ENCODE results near the gene HIP1. TPM values are rescaled to one million over a fixed set of nuclear protein-coding genes. Genes with fewer than 3 reads are reported as not detected.

HIP1 gene
- total and polyA plus RNA-seq, 2 of the 13 experiments (the other 11 are each of a cell fraction or from before 2014, with no cell fraction given) = 4.5 to 6.2 TPM

- peak; percentile 79; the same call in 1 of the 2 replicates for TF ChIP-seq ARID4A (CRISPR knock-in tag; IDR thresholded peaks at IDR 0.05; ENCODE audit: borderline replicate concordance)
- TF ChIP-seq ZNF768 (CRISPR knock-in tag; IDR thresholded peaks at IDR 0.05) = 0 out of 2 replicates have a peak, but pooled peaks have one; percentile 43
- no peak for TF ChIP-seq NR2F6 (IDR thresholded peaks at IDR 0.05)
- peak; percentile 7; the same call in 1 of the 2 replicates for TF ChIP-seq NR2F6 (CRISPR knock-in tag; IDR thresholded peaks at IDR 0.05)
- no peak for TF ChIP-seq ZBTB1 (CRISPR knock-in tag; IDR thresholded peaks at IDR 0.05; ENCODE audit: borderline replicate concordance)
- TF ChIP-seq ZNF292 (CRISPR knock-in tag; IDR thresholded peaks at IDR 0.05; ENCODE audit: borderline replicate concordance, low read depth) = 0 out of 2 replicates have a peak, but pooled peaks have one; percentile 8
- TF ChIP-seq ZNF776 (CRISPR knock-in tag; IDR thresholded peaks at IDR 0.05) = peak; percentile 78; the same call in 1 of the 2 replicates
- TF ChIP-seq ZNF383 (CRISPR knock-in tag; IDR thresholded peaks at IDR 0.05; ENCODE audit: borderline replicate concordance) = no peak
- TF ChIP-seq, protein P1, sequence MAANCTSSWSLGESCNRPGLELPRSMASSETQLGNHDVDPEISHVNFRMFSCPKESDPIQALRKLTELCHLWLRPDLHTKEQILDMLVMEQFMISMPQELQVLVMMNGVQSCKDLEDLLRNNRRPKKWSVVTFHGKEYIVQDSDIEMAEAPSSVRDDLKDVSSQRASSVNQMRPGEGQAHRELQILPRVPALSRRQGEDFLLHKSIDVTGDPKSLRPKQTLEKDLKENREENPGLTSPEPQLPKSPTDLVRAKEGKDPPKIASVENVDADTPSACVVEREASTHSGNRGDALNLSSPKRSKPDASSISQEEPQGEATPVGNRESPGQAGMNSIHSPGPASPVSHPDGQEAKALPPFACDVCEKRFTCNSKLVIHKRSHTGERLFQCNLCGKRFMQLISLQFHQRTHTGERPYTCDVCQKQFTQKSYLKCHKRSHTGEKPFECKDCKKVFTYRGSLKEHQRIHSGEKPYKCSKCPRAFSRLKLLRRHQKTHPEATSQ (CRISPR knock-in tag; IDR thresholded peaks at IDR 0.05; ENCODE audit: borderline replicate concordance) = no peak
- TF ChIP-seq RARA (CRISPR knock-in tag; IDR thresholded peaks at IDR 0.05) = peak; percentile 35; the same call in 1 of the 2 replicates
- TF ChIP-seq ZFY (CRISPR knock-in tag; IDR thresholded peaks at IDR 0.05) = peak; percentile 50
- no peak for TF ChIP-seq ZNF772 (CRISPR knock-in tag; IDR thresholded peaks at IDR 0.05)
- peak; percentile 68; the same call in 1 of the 2 replicates for TF ChIP-seq TFDP1 (CRISPR knock-in tag; IDR thresholded peaks at IDR 0.05; ENCODE audit: borderline replicate concordance)
- peak; percentile 80; the same call in 1 of the 2 replicates for TF ChIP-seq MAZ (IDR thresholded peaks at IDR 0.05; ENCODE audit: borderline replicate concordance, low read depth, low read length)
- TF ChIP-seq MAZ (CRISPR knock-in tag; IDR thresholded peaks at IDR 0.05; ENCODE audit: low read depth) = peak; percentile 38; the same call in 1 of the 2 replicates
- TF ChIP-seq SOX13 (IDR thresholded peaks at IDR 0.05) = no peak
- peak in 1 of 2 experiments; percentile 44; a peak in 1 of 4 replicates for TF ChIP-seq SOX13 (CRISPR knock-in tag; conservative IDR thresholded peaks at IDR 0.05 in 1 of 2, IDR thresholded peaks at IDR 0.05 in 1 of 2)
- no peak for TF ChIP-seq CHD2 (IDR thresholded peaks at IDR 0.05; ENCODE audit: low read depth, low read length)
- no peak for TF ChIP-seq STAT5B (CRISPR knock-in tag; IDR thresholded peaks at IDR 0.05)
- TF ChIP-seq PAWR (CRISPR knock-in tag; IDR thresholded peaks at IDR 0.05; ENCODE audit: borderline replicate concordance) = no peak
- peak; percentile 74 for TF ChIP-seq SP5 (CRISPR knock-in tag; IDR thresholded peaks at IDR 0.05; ENCODE audit: borderline replicate concordance, low read depth)
- TF ChIP-seq ZNF274 (CRISPR knock-in tag; IDR thresholded peaks at IDR 0.05) = no peak
- TF ChIP-seq SALL1 (CRISPR knock-in tag; IDR thresholded peaks at IDR 0.05) = peak; percentile 76
- peak; percentile 66; the same call in 1 of the 2 replicates for TF ChIP-seq ETV5 (CRISPR knock-in tag; IDR thresholded peaks at IDR 0.05; ENCODE audit: borderline replicate concordance)
These were observed 444 bp upstream of the HIP1 start (continued) for GRCh38 chr7:75738975-75739795.

Measured in HepG2 (cell line).